Mononuclear cell (primary cell): ENCODE measurements around the gene SP5. TPM values are rescaled to one million over a fixed set of nuclear protein-coding genes. Genes with fewer than 3 reads are reported as not detected.
"Not testable (repeated sequence)": the region's sequence is repeated elsewhere in the genome, so short reads cannot be mapped to it uniquely, and the experiment has no call there.

ENCODE experiments used
- H3K27me3 ChIP-seq: 2 replicates; pipeline ENCODE4 v1.6.0; 2011; ENCODE audit warnings: low read length, control low read depth; ENCODE audit not compliant: insufficient read depth
- H3K4me1 ChIP-seq: 2 replicates; pipeline ENCODE4 v1.5.1; 2011; ENCODE audit warnings: mild to moderate bottlenecking, low read length, control low read depth; ENCODE audit not compliant: insufficient read depth
- H3K4me3 ChIP-seq: 2 replicates; pipeline ENCODE4 v1.5.1; 2011; ENCODE audit warnings: mild to moderate bottlenecking, low read length, moderate library complexity
- H3K9me3 ChIP-seq: 2 replicates; pipeline ENCODE4 v1.5.1; 2011; ENCODE audit warnings: low read depth, mild to moderate bottlenecking, control low read depth, low read length
- total RNA-seq: library from RNA; depleted of rRNA; stranded (reverse); fragments of >200 nt; gene quantifications from one replicate; pipeline ENCODE4 v1.2.3, GENCODE V29; 2012

The SP5 gene
- total RNA-seq, 1 donor, result not detected

GRCh38 chr2:170715932-170716777, 1.0 kb downstream of the SP5 start:
- Histone ChIP-seq H3K4me3 (no peak overlapping the region), H3K4me1 (peaks cover 34% of the 10 kb centered on the region)

GRCh38 chr2:170716851-170717598, 1.9 kb downstream of the SP5 start:
- Histone ChIP-seq H3K4me1 (peaks cover 34% of the 10 kb centered on the region), H3K4me3 (no peak overlapping the region), H3K27me3 (peaks cover 86% of the 10 kb centered on the region), H3K9me3 (no peaks in the 10 kb centered on the region)

More at GRCh38 chr2:170715932-170716777, 1.0 kb downstream of the SP5 start:
- Histone ChIP-seq H3K27me3 (peaks cover 86% of the 10 kb centered on the region), H3K9me3 (no peaks in the 10 kb centered on the region)

GRCh38 chr2:170717599-170717963, 2.4 kb downstream of the SP5 start:
- Histone ChIP-seq H3K9me3 (no peaks in the 10 kb centered on the region), H3K4me3 (no peak overlapping the region), H3K27me3 (peaks cover 86% of the 10 kb centered on the region), H3K4me1 (peaks cover 33% of the 10 kb centered on the region)

- peaks cover 30% of the 10 kb centered on the region for H3K4me1 ChIP-seq
- no peaks in the 10 kb centered on the region for H3K9me3 ChIP-seq
- H3K27me3 ChIP-seq, result peaks cover 85% of the 10 kb centered on the region
- no peak overlapping the region for H3K4me3 ChIP-seq
Measured at GRCh38 chr2:170717991-170718589, 3.0 kb downstream of the SP5 start.

- H3K4me3 ChIP-seq, result no peak overlapping the region
- no peaks in the 10 kb centered on the region for H3K9me3 ChIP-seq
- H3K27me3 ChIP-seq, result peaks cover 82% of the 10 kb centered on the region
- H3K4me1 ChIP-seq, result peaks cover 18% of the 10 kb centered on the region
Measured at GRCh38 chr2:170719810-170720209, 4.7 kb downstream of the SP5 start.

- Histone ChIP-seq H3K4me1 (peaks cover 9% of the 10 kb centered on the region), H3K9me3 (no peaks in the 10 kb centered on the region), H3K4me3 (no peak overlapping the region), H3K27me3 (peaks cover 82% of the 10 kb centered on the region)
Measured at GRCh38 chr2:170721678-170722077, 6.5 kb downstream of the SP5 start.

- Histone ChIP-seq H3K4me1 (peaks cover 2% of the 10 kb centered on the region), H3K27me3 (peaks cover 76% of the 10 kb centered on the region), H3K4me3 (no peak overlapping the region), H3K9me3 (no peaks in the 10 kb centered on the region)
Measured at GRCh38 chr2:170722301-170722700, 7.2 kb downstream of the SP5 start.

- no peaks in the 10 kb centered on the region for H3K9me3 ChIP-seq
- no peak overlapping the region for H3K4me3 ChIP-seq
- no peaks in the 10 kb centered on the region for H3K4me1 ChIP-seq
- H3K27me3 ChIP-seq, result peaks cover 69% of the 10 kb centered on the region
Measured at GRCh38 chr2:170723446-170723958, 8.4 kb downstream of the SP5 start.

- H3K4me1 ChIP-seq, result no peaks in the 10 kb centered on the region
- H3K4me3 ChIP-seq, result no peak overlapping the region
- H3K9me3 ChIP-seq, result no peaks in the 10 kb centered on the region
- peaks cover 15% of the 10 kb centered on the region for H3K27me3 ChIP-seq
Measured at GRCh38 chr2:170733798-170734600, 18.9 kb downstream of the SP5 start.

GRCh38 chr2:170734601-170735000, 19.5 kb downstream of the SP5 start:
- not testable (repeated sequence) for H3K4me1 ChIP-seq, H3K9me3 ChIP-seq, H3K4me3 ChIP-seq
- H3K27me3 ChIP-seq, result peaks cover 11% of the 10 kb centered on the region

- Histone ChIP-seq H3K4me1 (no peaks in the 10 kb centered on the region), H3K4me3 (no peak overlapping the region), H3K9me3 (no peaks in the 10 kb centered on the region), H3K27me3 (peaks cover 12% of the 10 kb centered on the region)
Measured at GRCh38 chr2:170736628-170737027, 21.5 kb downstream of the SP5 start.

GRCh38 chr2:170737406-170737805, 22.3 kb downstream of the SP5 start:
- Histone ChIP-seq H3K27me3 (peaks cover 12% of the 10 kb centered on the region), H3K4me1 (no peaks in the 10 kb centered on the region), H3K4me3 (no peak overlapping the region), H3K9me3 (no peaks in the 10 kb centered on the region)

GRCh38 chr2:170737821-170738220, 22.7 kb downstream of the SP5 start:
- no peak overlapping the region for H3K4me3 ChIP-seq
- peaks cover 12% of the 10 kb centered on the region for H3K27me3 ChIP-seq
- no peaks in the 10 kb centered on the region for H3K9me3 ChIP-seq
- no peaks in the 10 kb centered on the region for H3K4me1 ChIP-seq

- Histone ChIP-seq H3K4me3 (no peak overlapping the region), H3K9me3 (no peaks in the 10 kb centered on the region), H3K27me3 (peaks cover 12% of the 10 kb centered on the region), H3K4me1 (no peaks in the 10 kb centered on the region)
Measured at GRCh38 chr2:170739048-170739447, 23.9 kb downstream of the SP5 start.
